ENCODE measurements around the gene ASPHD2. TPM values are rescaled to one million over a fixed set of nuclear protein-coding genes. Genes with fewer than 3 reads are reported as not detected.
"Not testable (repeated sequence)": the region's sequence is repeated elsewhere in the genome, so short reads cannot be mapped to it uniquely, and the experiment has no call there.

The ASPHD2 gene, protein sequence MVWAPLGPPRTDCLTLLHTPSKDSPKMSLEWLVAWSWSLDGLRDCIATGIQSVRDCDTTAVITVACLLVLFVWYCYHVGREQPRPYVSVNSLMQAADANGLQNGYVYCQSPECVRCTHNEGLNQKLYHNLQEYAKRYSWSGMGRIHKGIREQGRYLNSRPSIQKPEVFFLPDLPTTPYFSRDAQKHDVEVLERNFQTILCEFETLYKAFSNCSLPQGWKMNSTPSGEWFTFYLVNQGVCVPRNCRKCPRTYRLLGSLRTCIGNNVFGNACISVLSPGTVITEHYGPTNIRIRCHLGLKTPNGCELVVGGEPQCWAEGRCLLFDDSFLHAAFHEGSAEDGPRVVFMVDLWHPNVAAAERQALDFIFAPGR
- 10 to 100 TPM; 14.5 to 15.1 TPM for total RNA-seq

DNA sequence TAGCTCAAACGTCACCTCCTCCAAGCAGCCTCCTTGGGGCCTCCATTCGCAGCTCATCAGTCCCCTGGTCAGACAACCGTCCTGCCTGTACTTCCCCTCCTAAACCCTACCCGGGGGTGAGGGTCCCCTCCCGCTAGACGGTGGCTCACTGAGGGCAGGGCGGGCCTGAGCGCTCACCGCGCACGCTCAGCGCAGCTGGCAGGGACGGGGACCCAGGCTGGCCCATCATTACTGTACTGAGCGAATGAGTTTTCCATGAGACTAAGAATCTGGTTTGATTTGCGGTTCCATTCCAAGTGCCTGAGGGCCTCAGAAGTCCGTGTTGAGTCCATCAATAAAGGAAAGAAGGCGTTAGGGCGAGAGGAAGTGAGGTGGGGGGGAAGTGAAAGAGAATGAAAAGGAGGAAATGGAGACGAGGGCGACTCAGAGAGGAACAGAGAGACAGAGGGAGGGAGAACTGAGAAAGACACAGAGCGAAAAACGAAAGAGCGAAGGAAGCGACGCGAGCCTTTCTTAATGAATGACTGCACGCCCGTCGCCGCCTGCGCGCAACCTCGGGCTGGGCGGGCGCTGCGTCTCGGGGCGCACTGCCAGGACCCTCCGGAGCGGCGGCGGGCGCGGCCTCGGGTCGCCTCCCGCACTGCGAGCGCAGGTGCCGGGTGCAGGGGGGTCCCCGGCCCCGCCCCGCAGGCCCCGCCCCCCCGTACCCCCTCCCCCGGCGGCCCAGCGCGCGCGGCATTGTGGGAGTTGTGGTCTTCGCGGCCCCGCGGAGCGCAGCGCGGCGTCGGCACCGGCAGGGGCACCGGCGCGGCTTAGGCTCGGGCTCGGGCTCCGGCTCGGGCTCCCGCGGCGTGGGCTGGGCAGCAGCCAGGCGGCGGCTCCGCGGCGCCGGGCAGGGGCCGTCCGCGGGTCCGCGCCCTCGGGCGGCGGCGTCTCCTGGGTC, at the start of gene ASPHD2:
Gene ASPHD2, plus strand, starts transcription at position 746 of the 943 bp plus-strand sequence. CDS start 4,356 bp downstream, outside the sequence.
- CTCF ChIA-PET: interaction anchor here (0.9 to 3.0 kb wide), 3 partner anchors 32 to 64 kb away, joined by 3 to 12 read pairs (median 3); partner anchors contain the start of genes HPS4 and SRRD
- POLR2A ChIA-PET: interaction anchor here (0.6 to 2.7 kb wide), 3 partner anchors 54 to 245 kb away, joined by 3 to 18 read pairs (median 3); partner anchors contain the start of genes HPS4 and SRRD

DNA sequence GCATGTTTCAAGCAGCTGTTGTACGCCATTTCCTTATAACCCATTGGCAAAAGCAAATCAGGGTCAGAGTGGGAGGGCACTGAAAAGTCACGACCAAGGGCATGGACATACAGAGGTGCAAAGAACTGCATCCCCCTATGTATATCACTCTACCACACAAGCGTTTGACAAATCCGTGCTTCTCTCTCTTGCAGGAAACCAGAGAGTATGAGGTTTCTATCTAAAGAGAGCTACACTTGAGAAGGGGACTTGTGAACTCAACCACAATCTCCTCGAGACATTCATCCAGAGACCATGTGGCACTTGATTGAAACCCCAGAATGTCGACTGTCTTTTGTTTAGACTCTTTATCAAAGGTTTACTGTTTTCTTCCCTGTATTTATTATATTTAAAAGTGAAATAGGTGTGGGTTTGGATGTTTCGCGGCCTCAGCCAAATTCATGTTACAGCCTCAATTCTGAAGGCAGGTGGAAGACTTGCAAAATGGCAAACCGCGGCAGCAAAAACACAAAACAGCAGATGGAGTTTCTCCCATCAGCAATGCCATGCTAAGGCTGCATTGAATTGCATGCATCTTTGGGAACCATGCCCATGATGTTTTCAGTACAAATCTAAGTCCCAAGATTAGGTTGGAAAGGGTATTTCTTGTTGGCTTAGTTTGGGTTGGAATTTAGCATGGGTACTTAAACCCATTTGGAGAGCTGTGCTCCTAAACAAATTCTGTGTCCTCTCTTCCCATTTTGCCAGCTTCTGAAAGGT, 48.8 kb upstream of the ASPHD2 start:
- POLR2A ChIA-PET: no interaction called here
- CTCF ChIA-PET: interaction anchor here (1.4 to 1.6 kb wide), 2 partner anchors 62 to 81 kb away, joined by 3 read pairs; no protein-coding TSS in a partner anchor

DNA sequence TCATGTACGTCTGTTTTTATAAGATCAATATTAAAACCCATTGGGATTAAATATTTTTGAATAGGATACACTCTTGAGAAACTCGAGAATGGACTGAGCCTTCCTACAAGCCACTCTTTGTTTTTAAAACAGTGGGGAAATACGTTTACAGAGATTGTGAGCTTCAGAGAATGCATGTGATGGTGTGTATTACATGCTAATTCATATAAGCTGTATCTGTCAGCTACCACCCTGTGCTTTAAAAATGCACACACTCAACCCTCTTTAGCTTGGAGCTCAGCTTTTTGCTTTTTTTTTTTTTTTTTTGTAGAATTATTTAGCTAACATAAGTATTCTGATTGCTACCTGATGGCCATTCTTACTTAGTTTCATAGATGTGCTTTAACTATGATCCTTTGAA, 46.3 kb upstream of the ASPHD2 start:
- POLR2A ChIA-PET: no interaction called here

DNA sequence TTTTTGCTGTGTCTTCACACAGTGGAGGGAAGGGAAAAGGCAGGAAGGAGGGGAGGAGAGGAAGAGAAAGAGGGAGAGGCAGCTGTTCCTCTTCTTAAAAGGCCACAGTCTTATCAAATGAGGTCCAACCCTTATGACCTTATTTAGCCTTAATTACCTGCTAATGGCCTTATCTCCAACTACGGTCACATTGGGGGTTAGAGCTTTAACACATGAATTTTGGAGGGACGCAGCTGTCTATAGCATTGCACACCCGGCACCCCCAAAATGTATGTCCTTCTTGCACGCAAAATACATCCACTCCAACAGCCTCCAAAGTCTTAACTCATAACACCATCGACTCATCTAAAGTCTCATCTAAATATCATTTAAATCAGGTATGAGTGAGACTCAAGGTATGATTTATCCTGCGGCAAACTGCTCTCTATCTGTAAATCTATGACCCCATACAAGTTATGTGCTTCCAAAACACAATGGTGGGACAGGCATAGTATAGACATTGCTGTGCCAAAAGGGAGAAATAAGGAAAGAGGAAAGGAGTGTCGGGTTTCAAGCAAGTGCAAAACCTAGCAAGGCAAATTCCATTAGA, 45.0 kb upstream of the ASPHD2 start:
- ChIA-PET POLR2A (no interaction called here), CTCF (interaction anchor here (1.1 kb wide), 1 partner anchor 39 kb away, joined by 3 read pairs; no protein-coding TSS in a partner anchor)

More for the DNA sequence above, 46.3 kb upstream of the ASPHD2 start:
- CTCF ChIA-PET: interaction anchor here (0.8 kb wide), 1 partner anchor 17 kb away, joined by 4 read pairs; no protein-coding TSS in a partner anchor

DNA sequence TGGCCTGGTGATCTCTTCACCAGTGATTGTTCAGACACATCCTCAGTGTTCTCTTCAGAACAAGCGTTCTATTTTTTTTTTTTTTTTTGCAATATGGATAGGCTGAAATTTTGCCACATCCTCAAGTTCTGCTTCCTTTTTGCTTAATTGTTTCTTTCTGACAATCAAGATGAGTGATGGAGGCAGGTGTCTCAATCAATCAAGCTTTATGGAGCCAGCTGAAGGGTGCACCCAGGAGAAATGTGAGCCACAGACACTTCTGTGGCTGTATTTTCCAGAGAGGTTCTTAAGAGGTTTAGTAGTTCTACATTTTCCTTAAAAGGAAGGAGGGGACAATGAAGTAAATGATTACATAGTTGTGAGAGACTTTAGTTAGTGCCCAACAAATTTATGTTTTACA, 43.9 kb upstream of the ASPHD2 start:
- CTCF ChIA-PET: interaction anchor here (0.5 to 1.2 kb wide), 2 partner anchors 18 to 1524 kb away, joined by 3 to 5 read pairs; no protein-coding TSS in a partner anchor
- POLR2A ChIA-PET: no interaction called here

DNA sequence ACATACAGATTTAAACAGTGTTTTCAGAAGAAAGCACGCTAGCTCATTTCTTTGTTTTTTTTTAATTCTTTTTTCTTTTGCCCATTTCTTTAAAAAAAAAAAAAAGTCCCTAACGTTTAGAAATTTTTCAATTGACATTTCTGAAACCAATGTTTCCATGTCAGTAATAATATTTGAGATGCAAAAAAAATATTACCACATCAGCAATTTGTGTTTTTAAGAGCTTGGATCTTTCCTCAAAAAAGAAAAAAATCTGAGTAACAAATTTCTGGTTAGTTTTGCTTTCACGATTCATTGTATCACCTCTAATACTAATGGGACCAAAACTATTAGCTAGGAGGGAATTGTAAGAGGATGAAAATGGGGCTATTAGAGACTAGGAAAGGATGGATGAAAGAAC, 39.9 kb upstream of the ASPHD2 start:
- CTCF ChIA-PET: no interaction called here

DNA sequence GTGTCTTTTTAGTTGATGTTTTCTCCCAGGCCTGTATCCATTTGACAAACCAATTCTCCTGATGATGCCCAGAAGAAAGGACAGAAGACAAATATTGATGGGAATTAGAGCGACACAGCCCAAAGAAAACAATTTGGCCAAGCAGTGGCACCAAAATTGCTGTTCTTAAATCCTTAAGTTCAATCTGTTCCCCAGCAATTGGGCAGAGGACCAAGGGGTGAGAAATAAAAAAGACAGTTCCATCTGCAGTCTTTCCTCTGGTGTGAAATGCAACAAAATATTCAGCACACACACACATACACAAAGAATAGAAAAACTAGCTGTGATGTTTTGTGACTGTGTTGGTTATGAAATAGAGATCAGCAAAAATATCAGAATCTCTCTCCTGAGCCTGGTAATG, 38.0 kb upstream of the ASPHD2 start:
- CTCF ChIA-PET: no interaction called here
- POLR2A ChIA-PET: no interaction called here

More for the DNA sequence above, 39.9 kb upstream of the ASPHD2 start:
- POLR2A ChIA-PET: no interaction called here

DNA sequence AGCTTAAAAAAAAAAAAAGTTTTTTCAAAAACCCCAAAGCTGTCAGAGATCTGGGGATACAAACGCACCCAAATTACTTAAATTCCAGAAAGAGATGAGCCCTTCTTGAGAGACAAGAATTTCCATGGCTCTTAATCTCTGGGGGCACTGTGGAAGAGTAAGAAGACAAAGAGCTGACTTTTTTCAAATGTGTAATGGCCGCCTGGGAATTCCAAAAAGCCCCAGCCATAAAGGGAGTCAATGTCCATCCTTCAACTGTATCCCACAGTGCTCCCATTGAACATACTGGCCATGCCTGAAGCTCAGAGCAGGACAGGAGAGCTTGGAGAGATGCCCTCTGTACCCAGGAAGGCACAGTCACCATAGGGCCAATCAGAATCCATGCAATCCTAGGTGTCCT, 37.4 kb upstream of the ASPHD2 start:
- ChIA-PET CTCF (no interaction called here), POLR2A (no interaction called here)

DNA sequence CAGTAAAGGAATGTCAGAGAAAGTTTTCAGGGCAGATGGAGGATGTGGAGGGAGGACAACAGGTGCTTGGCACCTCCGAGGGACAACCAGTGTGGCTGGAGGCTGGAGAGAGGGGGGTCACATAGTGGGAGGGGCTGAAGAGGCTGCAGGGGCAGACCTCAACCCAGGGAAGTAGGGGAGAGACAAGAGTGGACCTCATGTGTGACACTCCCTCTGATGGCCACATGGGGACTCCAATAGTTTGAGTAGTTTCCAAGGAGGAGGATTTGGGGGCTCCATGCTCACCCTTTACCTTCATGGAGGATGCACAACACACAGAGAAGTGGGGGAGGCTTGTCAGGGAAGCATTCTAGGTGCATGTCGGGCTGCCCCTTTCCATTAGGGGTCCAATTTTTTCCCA, 35.1 kb upstream of the ASPHD2 start:
- POLR2A ChIA-PET: no interaction called here
- CTCF ChIA-PET: no interaction called here

DNA sequence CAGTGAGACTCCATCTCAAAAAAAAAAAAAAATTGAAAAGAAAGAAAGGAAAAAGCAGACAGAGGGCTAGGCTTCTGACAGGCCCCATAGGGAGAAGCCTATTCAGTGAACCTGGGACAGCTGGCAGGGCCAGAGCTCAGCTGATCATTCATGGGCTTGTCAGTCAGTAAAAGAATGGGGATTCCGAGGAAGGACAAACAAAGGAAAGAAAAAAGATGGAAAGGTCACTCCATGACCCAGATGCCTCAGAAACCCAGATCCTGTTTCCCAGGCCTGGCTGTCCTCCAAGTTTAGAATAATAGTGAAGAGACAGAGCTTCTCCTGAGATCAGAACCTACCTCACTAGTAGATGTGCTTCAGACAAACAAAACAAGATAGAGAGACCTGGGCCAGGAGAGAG, 34.3 kb upstream of the ASPHD2 start:
- ChIA-PET POLR2A (interaction anchor here (0.8 kb wide), 1 partner anchor 36 kb away, joined by 3 read pairs; no protein-coding TSS in a partner anchor), CTCF (interaction anchor here (3.3 kb wide), 1 partner anchor 67 kb away, joined by 10 read pairs; no protein-coding TSS in a partner anchor)

DNA sequence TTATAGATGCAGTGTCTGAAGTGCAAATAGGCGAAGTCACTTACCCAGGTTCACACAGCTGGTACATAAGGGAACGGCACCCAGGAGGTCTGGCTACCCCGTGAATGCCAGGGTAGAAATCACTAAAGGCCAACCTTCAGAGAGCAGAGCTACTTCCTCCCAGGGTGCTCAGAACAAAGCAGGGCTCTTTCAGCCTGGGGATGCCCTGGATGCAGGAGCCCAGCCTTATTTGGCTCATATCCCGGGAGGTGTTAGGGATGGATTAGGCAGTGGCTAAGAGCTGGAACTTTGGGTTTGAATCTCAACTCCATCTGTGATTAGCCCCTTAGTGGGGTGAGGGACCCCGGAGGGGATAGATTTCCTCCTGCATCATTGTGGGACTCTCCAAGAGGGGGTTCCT, 33.1 kb upstream of the ASPHD2 start:
- CTCF ChIA-PET: interaction anchor here (0.6 to 3.3 kb wide), 2 partner anchors 48 to 65 kb away, joined by 5 to 10 read pairs; no protein-coding TSS in a partner anchor
- POLR2A ChIA-PET: no interaction called here

DNA sequence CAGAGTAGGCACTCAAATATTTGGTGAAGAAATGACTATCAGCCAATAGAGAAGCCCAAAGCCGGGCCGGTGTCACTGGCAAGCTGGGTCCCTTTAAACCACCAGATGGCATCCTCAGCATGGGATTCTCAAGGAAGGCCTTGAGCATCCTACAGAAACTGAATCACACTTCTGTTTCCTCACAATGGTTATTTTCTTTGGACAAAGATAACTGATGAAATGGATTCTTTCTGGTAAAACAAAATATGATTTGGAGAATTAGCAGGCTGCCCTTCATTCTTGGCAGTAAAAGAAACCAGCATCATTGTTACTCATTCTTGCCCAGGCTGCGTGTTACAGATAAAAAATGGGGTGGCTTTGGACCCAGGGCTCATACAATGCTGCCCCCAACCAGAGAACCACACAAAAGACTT, 30.3 kb upstream of the ASPHD2 start:
- ChIA-PET POLR2A (no interaction called here), CTCF (interaction anchor here (1.2 kb wide), 1 partner anchor 32 kb away, joined by 4 read pairs; no protein-coding TSS in a partner anchor)

DNA sequence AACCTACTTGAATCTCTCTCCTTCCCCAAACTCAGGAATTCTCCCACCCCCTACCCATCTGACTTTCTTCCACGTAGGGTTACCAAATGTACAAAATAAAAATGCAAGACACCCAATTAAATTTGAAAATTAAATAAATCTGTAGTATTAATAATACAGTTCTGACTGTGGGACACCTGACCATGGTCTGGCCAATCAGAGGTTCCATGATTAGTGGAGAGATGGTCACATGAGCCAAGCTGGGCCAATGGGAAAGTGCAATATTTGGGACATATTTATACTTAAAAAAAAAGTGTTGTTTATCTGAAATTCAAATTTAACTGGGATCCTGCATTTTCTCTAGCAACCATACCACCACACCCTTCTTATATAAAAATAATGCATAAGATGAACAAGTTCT, 29.8 kb upstream of the ASPHD2 start:
- POLR2A ChIA-PET: no interaction called here
- CTCF ChIA-PET: interaction anchor here (0.6 to 1.2 kb wide), 2 partner anchors 31 to 33 kb away, joined by 3 to 4 read pairs; no protein-coding TSS in a partner anchor

DNA sequence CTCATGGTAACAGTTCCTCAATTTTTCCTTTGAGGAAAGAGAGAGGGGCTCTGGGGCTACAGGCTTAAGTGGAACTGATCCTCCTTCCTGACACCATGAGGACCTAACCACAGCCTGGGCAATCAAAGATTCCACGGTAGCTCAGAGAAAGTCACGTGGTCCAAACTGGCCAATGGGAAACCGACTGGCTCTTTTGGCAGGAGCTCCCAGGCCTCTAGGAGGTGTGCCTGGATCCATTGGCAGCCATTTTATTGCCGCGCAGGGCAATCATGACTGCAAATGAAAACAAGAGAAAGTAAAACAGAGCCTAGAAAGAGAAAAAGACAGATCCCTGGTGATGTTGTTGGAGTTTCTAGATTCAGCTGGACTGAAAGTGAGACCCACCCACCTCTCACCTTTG, 27.3 kb upstream of the ASPHD2 start:
- ChIA-PET CTCF (interaction anchor here (1.0 kb wide), 1 partner anchor 13 kb away, joined by 3 read pairs; no protein-coding TSS in a partner anchor), POLR2A (interaction anchor here (1.0 kb wide), 1 partner anchor 9 kb away, joined by 3 read pairs; no protein-coding TSS in a partner anchor)

DNA sequence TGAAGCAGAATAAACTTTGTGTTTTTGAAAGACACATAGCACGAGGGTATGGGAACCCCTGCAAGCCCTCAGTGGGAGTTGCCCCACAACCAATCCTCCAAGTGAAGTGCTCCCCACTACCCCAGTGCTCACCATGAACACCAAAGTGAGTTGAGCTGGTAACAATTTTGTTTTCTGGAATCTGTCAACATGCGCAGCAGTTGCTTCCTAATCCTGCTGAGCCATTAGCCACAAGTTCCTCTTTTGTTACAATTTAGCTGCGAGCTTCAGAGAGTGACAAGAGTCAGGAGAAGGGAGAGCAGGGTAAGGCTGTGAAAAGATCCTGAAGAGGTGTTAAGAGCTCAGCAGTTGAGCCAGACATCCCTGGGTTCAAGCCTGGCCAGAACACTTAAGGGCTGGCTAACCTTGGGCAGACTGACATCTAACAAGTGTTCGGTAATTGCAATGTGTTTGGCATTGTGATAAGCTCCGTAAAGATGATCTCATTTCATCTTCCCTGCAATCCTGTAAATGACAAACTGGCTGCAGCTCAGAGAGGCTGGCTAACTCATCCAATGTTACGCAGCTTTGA, 24.1 kb upstream of the ASPHD2 start:
- POLR2A ChIA-PET: no interaction called here
- CTCF ChIA-PET: no interaction called here

DNA sequence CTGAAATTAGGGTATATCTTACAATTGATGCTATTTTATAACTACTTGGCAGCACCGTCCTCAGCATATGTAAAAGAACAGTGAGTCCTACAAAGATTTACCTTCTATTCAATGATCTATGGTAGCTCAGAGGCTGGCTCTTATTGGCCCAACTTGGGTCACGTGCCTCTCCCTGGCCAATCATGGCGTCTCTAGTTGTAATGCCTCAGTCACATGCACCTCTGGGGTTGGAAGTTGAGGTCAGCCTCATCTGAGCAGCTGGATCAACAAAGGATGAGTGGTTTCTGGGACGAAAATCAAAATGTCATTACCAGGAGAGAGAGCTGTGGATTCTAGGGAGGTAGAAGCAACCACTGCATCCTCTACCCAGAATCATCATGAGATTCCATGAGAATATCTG, 22.9 kb upstream of the ASPHD2 start:
- CTCF ChIA-PET: no interaction called here
- POLR2A ChIA-PET: no interaction called here

DNA sequence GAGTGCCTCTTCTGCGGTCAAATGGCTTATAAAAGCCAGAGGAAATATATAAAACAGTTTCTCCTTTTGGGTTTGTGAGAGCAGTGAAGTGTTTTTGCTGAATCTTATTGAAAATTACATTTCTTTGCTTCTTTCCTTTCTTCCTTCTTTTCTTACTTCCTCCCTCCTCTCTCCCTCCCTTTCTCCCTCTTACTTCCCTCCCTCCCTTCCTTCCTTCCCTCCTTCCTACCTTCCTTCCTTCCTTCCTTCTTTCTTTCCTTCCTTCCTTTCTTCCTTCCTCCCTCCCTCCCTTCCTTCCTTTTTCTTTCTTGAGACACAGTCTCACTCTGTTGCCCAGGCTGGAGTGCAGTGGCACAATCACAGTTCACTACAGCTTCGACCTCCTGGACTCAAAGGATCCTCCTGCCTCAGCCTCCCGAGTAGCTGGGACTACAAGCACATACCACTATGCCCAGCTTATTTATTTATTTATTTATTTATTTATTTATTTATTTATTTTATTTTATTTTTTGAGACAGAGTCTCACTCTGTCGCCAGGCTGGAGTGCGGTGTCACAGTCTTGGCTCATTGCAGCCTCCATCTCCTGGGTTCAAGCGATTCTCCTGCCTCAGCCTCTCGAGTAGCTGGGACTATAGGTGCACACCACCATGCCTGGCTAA, 20.4 kb upstream of the ASPHD2 start:
- POLR2A ChIA-PET, CTCF ChIA-PET: not testable (repeated sequence)
